Endothelial cell of umbilical vein (primary cell): ENCODE results near the gene FGF16.
"Not testable (repeated sequence)": the region's sequence is repeated elsewhere in the genome, so short reads cannot be mapped to it uniquely, and the experiment has no call there.

Source experiments
- CTCF ChIP-seq, 2 donors: IDR thresholded peaks; 1 replicate in 1 of 2; 2 replicates in 1 of 2; pipeline ENCODE4 v1.5.1; 2011; ENCODE audit warnings: low read length in 2 of 2, mild to moderate bottlenecking in 2 of 2, moderate library complexity in 2 of 2, control low read depth in 1 of 2, inconsistent platforms in 1 of 2, low read depth in 1 of 2; ENCODE audit not compliant: insufficient read depth in 1 of 2; ENCODE audit errors: extremely low read depth in 1 of 2
- GATA2 ChIP-seq: IDR thresholded peaks from 2 replicates; pipeline ENCODE4 v1.7.0; 2011; ENCODE audit warnings: low read depth, mild to moderate bottlenecking, moderate library complexity, mixed read lengths, low read length; ENCODE audit not compliant: insufficient read length, insufficient read depth
- POLR2A ChIP-seq: IDR thresholded peaks from 2 replicates; pipeline ENCODE4 v1.6.1; 2012; ENCODE audit warnings: low read depth, mild to moderate bottlenecking, control low read depth, low read length
- POLR2AphosphoS5 ChIP-seq: IDR thresholded peaks from 2 replicates; pipeline ENCODE4 v1.6.1; 2012; ENCODE audit warnings: low read depth, mild to moderate bottlenecking, control low read depth, low read length, moderate library complexity; ENCODE audit not compliant: insufficient read depth

- not testable (repeated sequence) for TF ChIP-seq CTCF (IDR thresholded peaks at IDR 0.05; ENCODE audit: extremely low read depth in 1 of 2, insufficient read depth in 1 of 2, low read depth in 1 of 2, low read length in 2 of 2); GATA2; POLR2A; POLR2AphosphoS5
Measured at GRCh38 chrX:77407821-77408220, 39.4 kb upstream of the FGF16 start.
